HG02840 (cell line): ENCODE measurements around the gene PRDM16.

ENCODE experiments used
- ATAC-seq: cut with Tn5 transposase; IDR thresholded peaks from one replicate; pipeline ENCODE4 v1.9.1; 2021; ENCODE audit warnings: mild to moderate bottlenecking, moderate library complexity, moderate number of reproducible peaks; ENCODE audit not compliant: unreplicated experiment, low FRiP score

The PRDM16 gene

DNA sequence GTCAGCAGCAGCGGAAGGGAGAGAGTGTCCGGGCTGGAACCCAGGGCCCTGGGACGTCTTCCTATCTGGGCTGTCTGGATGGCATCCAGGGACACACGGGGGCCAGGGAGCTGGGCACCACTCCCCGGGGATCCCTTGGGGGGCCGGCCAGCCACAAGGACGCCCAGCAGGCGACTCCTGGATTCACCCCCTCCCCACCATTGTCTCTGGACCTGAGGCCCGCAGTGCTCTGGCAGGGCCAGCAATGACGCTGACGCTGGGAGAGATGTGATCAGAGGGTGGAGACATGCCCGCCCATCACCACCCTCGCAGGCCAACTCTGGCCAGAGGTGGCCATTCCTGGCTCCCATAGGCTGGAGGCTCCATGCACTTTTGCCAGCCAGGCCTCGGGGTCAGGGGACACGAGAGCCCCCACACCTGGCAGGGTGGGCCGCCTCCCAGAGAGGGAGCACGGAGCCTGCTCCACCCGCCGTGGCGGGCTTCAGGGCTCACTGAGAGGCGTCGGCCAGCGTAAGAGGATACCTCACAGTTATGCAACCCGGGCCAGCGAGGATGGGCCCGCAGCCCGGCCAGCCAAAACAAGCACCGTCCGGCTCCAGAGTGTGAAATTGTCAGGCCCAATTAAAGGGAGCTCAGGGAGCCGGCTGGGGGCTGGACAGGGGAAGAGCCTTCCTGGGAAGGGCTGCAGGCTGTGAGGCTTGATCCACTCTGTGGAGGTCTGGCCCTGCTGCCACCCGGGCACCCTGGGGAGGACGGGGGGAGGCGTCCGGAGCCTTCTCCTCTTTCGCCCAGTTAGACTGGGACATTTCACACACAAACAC lies 37.4 kb upstream of the PRDM16 start:
- ATAC-seq = no peak

DNA sequence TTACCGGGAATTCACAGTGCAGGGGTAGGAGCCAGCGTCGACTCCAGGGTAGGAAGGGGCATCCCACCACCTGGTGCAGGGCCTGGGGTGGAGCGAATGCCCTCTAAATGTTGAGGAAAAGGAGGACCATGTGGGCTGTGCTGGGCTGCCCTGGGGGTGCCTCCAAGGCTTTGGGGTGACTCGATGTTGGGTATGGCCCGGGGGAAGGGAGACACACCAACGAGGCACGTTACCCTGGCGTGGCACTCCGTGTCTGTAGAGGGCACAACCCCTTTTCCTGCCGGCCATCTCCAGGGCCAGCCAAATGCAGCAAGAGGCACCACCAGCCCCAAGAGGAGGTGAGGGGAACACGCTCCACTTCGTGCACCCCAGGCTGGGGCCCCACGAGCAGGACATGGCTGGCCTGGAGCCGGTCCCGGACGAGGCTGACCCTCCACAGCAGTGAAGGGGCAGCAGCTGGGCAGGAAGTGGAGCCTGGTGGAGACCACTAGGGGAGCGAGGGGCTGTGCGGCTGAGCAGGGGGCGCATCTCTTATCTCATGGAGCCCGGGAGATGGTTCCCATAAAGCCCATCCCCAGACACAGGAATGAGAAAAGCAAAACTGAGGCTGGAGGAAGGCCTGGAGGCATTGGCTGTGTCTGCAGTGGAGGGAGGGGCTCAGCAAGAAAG lies 36.5 kb upstream of the PRDM16 start:
- ATAC-seq = no peak

DNA sequence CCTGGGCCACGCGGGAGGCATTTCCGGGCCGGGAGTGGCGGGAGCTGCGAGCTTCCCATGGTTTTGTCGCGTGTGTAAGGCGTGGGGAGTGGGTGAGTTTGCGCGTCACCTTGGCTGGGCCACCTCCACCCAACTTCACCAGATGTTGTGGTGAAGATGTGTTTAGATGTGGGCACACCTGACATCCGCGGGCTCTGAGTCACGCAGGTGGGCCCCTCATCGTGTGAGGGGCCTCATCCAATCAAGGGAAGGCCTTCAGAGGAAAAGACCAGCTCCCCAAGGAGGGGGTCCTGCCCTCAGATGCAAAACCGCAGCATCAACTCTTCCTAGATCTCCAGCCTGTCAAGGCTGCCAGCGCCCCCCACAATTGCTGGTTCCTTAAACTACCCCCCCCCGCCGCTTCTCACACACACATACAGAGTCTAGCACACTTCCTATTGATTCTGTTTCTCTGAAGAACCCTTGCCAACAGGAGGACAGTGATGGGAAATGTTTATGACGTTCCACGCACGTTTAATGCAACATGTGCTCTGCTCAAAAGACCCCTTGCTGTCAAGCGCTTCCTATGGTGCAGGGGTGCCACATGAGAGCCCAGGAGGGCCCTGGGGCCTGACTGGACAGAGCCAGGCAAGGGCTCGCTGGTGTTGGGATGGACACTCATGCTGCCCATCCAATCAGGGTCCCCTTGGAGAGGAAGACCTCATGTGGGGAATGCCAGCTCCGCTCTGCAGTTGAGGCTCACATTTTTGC lies 35.8 kb upstream of the PRDM16 start:
- ATAC-seq = no peak

DNA sequence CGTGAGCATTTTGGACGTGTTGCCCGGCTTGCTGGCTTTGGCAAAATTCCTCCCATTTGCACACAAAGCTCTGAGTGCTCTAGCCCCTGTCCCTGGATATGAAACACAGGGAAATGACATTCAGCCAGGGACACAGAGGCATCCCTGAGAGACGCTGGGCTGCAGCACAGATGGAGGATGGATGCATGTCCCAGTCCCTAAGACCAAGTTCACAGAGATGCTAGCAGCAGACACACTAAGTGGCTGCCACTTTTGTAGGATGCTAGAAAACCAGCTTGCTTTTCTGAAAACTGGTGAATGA lies 35.3 kb upstream of the PRDM16 start:
- no peak for ATAC-seq

DNA sequence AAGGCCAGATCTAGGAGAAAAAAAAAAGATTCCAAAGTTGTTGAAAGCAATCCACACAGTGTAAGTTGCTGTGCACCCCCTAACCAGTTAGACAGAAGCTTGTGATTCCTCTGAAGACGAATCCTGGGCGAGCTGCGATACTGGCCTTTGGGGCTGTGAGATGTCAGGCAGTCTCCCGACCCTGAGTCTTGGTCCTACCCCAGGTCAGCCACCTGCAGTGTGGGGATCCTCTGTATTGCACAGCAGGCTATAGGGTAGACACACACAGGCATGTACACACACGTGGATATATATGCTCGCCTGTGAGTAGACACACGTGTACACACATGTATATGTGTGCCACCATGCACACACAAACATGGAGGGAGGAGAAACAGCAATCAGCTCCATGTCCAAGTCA lies 34.8 kb upstream of the PRDM16 start:
- no peak for ATAC-seq

DNA sequence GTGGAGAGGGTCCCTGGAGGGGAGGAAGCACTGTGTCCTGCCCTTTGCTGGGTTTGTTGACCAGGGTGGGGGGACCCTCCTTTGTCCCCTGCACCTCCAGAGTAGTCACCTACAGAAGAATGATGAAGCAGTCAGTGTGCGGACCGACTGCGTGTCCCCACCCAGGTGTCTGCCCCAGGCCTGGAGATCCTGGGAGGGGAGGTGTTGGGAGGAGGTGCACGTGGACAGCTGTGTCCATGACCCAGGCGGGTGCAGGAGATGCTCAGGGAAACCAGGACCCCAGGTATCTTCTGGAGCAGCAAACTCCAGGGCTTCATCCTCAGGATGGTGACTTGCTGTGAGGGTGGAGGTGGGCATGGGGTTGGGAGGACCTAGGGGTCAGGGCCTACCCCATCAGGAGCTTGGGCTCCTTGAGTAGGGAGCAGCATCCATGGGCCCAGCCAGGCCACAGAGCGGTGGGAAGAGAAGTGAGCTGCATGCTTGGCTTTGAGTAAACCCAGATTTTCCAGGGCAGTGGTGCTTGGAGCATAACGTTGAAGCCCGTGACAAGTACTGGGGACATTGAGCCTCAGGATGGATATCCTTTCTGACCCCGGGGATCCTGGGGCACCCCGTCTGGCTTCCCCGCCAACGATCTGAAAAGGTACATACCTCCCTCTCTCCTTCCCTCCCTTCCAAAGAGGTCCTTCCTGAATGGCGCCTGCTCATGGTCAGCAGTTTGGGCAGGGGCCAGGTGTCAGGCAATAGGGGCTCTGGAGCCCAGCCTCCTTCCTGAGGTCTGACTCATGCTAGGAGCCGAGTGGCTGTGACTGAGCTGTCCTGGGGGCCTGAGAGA lies 34.1 kb upstream of the PRDM16 start:
- no peak for ATAC-seq

- no peak for ATAC-seq
These were observed 33.2 kb upstream of the PRDM16 start for GRCh38 chr1:3035563-3036446.

DNA sequence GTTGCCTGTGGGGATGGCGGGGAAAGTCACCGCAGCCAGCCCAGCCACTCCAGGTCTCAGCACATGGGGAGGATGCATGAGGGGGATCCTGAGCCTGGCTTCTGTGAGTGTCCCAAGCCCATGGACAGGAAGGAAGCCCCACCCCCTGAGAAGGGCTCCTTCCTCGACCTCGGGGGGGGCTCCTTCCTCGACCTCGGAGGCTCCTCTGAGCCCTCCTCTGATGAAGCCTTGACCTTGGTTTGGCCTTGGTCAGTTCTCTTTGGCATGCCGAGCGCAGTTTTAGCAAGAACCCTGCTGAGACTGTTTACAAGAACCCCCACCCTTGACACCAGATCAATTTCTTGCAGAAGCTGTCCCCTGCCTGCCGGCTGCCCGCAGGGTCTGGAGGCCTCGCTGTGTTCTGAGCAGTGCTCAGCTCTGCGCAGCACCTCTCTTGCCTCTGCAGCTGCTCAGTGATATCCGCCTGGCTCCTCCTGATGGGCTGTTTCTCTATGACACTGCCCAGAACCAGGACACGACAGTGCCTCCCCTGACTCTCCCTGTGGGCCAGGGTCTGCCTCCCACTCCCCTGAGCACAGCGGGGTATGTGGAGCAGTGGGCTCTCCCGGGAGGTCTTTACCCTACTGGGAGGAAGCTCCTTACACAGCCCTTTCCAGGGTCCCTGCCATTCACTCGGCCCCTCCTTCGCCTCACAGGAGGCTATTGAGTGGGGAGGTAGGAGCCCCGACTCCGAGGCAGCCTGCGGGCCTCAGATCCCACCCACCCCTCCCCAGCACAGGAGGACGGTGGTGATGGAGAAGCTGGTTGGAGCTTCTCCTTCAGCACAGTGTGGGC lies 32.3 kb upstream of the PRDM16 start:
- ATAC-seq = no peak

GRCh38 chr1:3037281-3038040 lies 31.5 kb upstream of the PRDM16 start:
- ATAC-seq = no peak

- ATAC-seq = no peak
These were observed 30.9 kb upstream of the PRDM16 start for GRCh38 chr1:3038113-3038551.

GRCh38 chr1:3038571-3039181 lies 30.3 kb upstream of the PRDM16 start:
- no peak for ATAC-seq

- no peak for ATAC-seq
These were observed 29.0 kb upstream of the PRDM16 start for GRCh38 chr1:3040004-3040403.

- ATAC-seq = no peak
These were observed 26.5 kb upstream of the PRDM16 start for GRCh38 chr1:3042481-3042880.

DNA sequence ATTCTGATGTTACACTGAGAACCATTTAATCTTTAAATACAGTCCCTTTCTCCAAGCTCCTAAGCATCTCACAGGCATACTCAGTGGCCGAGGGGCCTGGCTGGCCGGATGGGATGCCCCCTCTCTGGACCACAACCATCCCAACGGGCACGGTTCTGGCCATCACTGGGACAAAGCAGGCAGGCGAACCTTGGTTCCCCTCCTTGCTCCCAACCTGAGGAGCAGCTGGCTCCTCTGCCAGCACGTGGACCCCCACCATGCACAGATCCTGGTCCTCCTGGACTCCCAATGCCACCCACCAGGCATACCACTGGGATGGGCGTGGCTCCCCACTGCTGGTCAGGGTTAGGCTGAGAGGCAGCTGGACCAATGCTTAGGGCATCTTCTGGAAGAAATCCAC lies 19.8 kb upstream of the PRDM16 start:
- no peak for ATAC-seq

- ATAC-seq = no peak
These were observed 19.1 kb upstream of the PRDM16 start for GRCh38 chr1:3049905-3050304.

DNA sequence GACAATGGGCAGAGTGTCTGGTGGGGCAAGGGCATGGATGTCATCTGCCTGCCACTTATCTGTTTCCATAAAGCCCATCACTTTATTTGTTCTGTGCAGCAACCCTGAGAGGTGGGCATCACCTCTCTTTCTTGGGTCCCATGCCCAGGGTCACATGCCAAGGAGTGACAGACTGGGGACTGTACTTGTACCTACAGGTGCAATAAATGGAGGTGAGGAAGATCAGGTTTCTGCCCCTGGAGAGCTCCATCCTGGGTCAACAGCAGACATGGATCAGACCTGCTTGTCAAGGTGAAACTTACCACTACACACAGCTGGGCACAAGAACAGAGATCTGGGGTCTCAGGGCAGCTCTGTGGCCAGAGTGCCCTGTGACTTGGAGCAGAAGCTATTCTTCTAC lies 18.4 kb upstream of the PRDM16 start:
- no peak for ATAC-seq
